ENCODE data around the gene TCF15.

GRCh38 chr20:558117-558516 lies 52.0 kb downstream of the TCF15 start:
- TF ChIP-seq CTCF (IDR thresholded peaks at IDR 0.05; ENCODE audit: low read length) (no peak; the same call in 1 of the 2 replicates), EZH2 (IDR thresholded peaks at IDR 0.05; ENCODE audit: borderline replicate concordance, low read length) (no peak)

All from OCI-LY1 (cell line).